GM12878 (cell line): ENCODE measurements around the gene FAM177B. TPM values are rescaled to one million over a fixed set of nuclear protein-coding genes. Genes with fewer than 3 reads are reported as not detected.

Experiments
- ATF7 ChIP-seq: fragments of 450-650 bp; IDR thresholded peaks from 2 replicates; pipeline ENCODE4 v1.6.1; 2016; ENCODE audit warnings: low read depth, mild to moderate bottlenecking
- BACH1 ChIP-seq: fragments of 450-650 bp; IDR thresholded peaks from 2 replicates; pipeline ENCODE4 v1.6.1; 2017; ENCODE audit warnings: mild to moderate bottlenecking, borderline replicate concordance
- BHLHE40 ChIP-seq, 2 experiments: fragments of 450-650 bp in 1 of 2; IDR thresholded peaks; 2 replicates each; pipeline ENCODE4 v1.6.1; 2011 to 2017; ENCODE audit warnings: low read depth in 2 of 2, borderline replicate concordance in 1 of 2, improper control_type of control experiment in 1 of 2, low read length in 1 of 2, mild to moderate bottlenecking in 1 of 2
- BMI1 ChIP-seq: fragments of 450-650 bp; IDR thresholded peaks from 2 replicates; pipeline ENCODE4 v1.6.1; 2016; ENCODE audit warnings: mild to moderate bottlenecking, moderate library complexity, borderline replicate concordance
- EED ChIP-seq: sonication (generic); IDR thresholded peaks from 2 replicates; pipeline ENCODE4 v1.6.1; 2016; ENCODE audit warnings: antibody characterized with exemption, low read depth
- FOXK2 ChIP-seq: fragments of 450-650 bp; IDR thresholded peaks from 2 replicates; pipeline ENCODE4 v1.6.1; 2017; ENCODE audit warnings: mild to moderate bottlenecking, moderate library complexity
- GABPA ChIP-seq: IDR thresholded peaks from 2 replicates; pipeline ENCODE4 v1.6.1; 2014; ENCODE audit warnings: antibody characterized with exemption, low read depth, mild to moderate bottlenecking, inconsistent platforms
- IRF4 ChIP-seq: IDR thresholded peaks from 2 replicates; pipeline ENCODE4 v1.6.1; 2011; ENCODE audit warnings: low read depth, low read length
- NBN ChIP-seq: fragments of 450-650 bp; IDR thresholded peaks from 2 replicates; pipeline ENCODE4 v1.6.1; 2016
- NFYB ChIP-seq: IDR thresholded peaks from 2 replicates; pipeline ENCODE4 v1.6.1; 2011; ENCODE audit warnings: low read depth, mild to moderate bottlenecking, low read length, improper control_type of control experiment, moderate library complexity; ENCODE audit not compliant: insufficient read depth
- NR2C1 ChIP-seq: fragments of 450-650 bp; IDR thresholded peaks from 2 replicates; pipeline ENCODE4 v1.6.1; 2017; ENCODE audit warnings: antibody characterized with exemption, mild to moderate bottlenecking, moderate library complexity
- NR2F1 ChIP-seq: fragments of 450-650 bp; conservative IDR thresholded peaks from 2 replicates; pipeline ENCODE4 v1.6.1; 2017; ENCODE audit warnings: mild to moderate bottlenecking
- POLR2AphosphoS5 ChIP-seq: IDR thresholded peaks from 2 replicates; pipeline ENCODE4 v1.6.1; 2011; ENCODE audit warnings: mild to moderate bottlenecking, low read length, inconsistent platforms
- RAD51 ChIP-seq: fragments of 450-650 bp; IDR thresholded peaks from 2 replicates; pipeline ENCODE4 v1.6.1; 2016; ENCODE audit warnings: moderate library complexity, mild to moderate bottlenecking, inconsistent platforms
- RELA ChIP-seq: fragments of 450-650 bp; IDR thresholded peaks from 2 replicates; pipeline ENCODE4 v1.8.0; 2014; ENCODE audit warnings: borderline replicate concordance; ENCODE audit not compliant: partially characterized antibody
- SIX5 ChIP-seq: IDR thresholded peaks from 2 replicates; pipeline ENCODE4 v1.6.1; 2011; ENCODE audit warnings: mild to moderate bottlenecking, low read depth, low read length, moderate library complexity; ENCODE audit not compliant: severe bottlenecking
- SMC3 ChIP-seq: IDR thresholded peaks from 2 replicates; pipeline ENCODE4 v1.6.1; 2011; ENCODE audit warnings: low read length, improper control_type of control experiment, borderline replicate concordance
- TBL1XR1 ChIP-seq: IDR thresholded peaks from 2 replicates; pipeline ENCODE4 v1.6.1; 2012; ENCODE audit warnings: low read depth, low read length, improper control_type of control experiment
- ZNF217 ChIP-seq: fragments of 450-650 bp; IDR thresholded peaks from 2 replicates; pipeline ENCODE4 v1.6.1; 2017; ENCODE audit warnings: antibody characterized with exemption, mild to moderate bottlenecking
- polyA plus RNA-seq, 11 experiments: library from polyadenylated mRNA; depleted of rRNA in 4 of 11; unstranded in 6 of 11; stranded (reverse) in 5 of 11; fragments of >200 nt; fragmentation: Nextera tagmentation in 4 of 11; fragmentation: Illumina TruSeq in 1 of 11; extraction: Ambion mirVana in 4 of 11; extraction: Trizol in 1 of 11; gene quantifications; 1 replicate in 1 of 11; 2 replicates in 10 of 11; pipeline versions ENCODE4 v1.2.1 to v1.2.3, GENCODE V29; 2011 to 2016; ENCODE audit warnings: inconsistent platforms in 2 of 11, missing spikeins in 2 of 11, low read depth in 1 of 11
- total RNA-seq, 4 experiments: library from RNA; depleted of rRNA in 3 of 4; stranded (reverse); fragments of >200 nt in 3 of 4; fragmentation: Illumina TruSeq in 1 of 4; extraction: Trizol in 1 of 4; gene quantifications; 2 replicates each; pipeline versions ENCODE4 v1.2.1 to v1.2.3, GENCODE V29; 2013 to 2021
- TF ChIP-seq, protein P1 (sequence below): fragments of 450-650 bp; IDR thresholded peaks from 2 replicates; pipeline ENCODE4 v1.6.1; 2017; ENCODE audit warnings: mild to moderate bottlenecking, moderate library complexity
- TF ChIP-seq, protein P2 (sequence below): IDR thresholded peaks from 2 replicates; pipeline ENCODE4 v1.6.1; 2011; ENCODE audit warnings: low read depth, mild to moderate bottlenecking, low read length, moderate library complexity, borderline replicate concordance; ENCODE audit errors: extremely low read depth
- TF ChIP-seq, protein P3 (sequence below): fragments of 450-650 bp; IDR thresholded peaks from 2 replicates; pipeline ENCODE4 v1.6.1; 2017; ENCODE audit warnings: mild to moderate bottlenecking, moderate library complexity

FAM177B gene
- total and polyA plus RNA-seq, 10 of the 15 experiments (the other 5 are each of a cell fraction or from before 2014, with no cell fraction given) = 0.06 TPM; not detected in 9

- TF ChIP-seq, protein P1, sequence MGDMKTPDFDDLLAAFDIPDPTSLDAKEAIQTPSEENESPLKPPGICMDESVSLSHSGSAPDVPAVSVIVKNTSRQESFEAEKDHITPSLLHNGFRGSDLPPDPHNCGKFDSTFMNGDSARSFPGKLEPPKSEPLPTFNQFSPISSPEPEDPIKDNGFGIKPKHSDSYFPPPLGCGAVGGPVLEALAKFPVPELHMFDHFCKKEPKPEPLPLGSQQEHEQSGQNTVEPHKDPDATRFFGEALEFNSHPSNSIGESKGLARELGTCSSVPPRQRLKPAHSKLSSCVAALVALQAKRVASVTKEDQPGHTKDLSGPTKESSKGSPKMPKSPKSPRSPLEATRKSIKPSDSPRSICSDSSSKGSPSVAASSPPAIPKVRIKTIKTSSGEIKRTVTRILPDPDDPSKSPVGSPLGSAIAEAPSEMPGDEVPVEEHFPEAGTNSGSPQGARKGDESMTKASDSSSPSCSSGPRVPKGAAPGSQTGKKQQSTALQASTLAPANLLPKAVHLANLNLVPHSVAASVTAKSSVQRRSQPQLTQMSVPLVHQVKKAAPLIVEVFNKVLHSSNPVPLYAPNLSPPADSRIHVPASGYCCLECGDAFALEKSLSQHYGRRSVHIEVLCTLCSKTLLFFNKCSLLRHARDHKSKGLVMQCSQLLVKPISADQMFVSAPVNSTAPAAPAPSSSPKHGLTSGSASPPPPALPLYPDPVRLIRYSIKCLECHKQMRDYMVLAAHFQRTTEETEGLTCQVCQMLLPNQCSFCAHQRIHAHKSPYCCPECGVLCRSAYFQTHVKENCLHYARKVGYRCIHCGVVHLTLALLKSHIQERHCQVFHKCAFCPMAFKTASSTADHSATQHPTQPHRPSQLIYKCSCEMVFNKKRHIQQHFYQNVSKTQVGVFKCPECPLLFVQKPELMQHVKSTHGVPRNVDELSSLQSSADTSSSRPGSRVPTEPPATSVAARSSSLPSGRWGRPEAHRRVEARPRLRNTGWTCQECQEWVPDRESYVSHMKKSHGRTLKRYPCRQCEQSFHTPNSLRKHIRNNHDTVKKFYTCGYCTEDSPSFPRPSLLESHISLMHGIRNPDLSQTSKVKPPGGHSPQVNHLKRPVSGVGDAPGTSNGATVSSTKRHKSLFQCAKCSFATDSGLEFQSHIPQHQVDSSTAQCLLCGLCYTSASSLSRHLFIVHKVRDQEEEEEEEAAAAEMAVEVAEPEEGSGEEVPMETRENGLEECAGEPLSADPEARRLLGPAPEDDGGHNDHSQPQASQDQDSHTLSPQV = peak; percentile 80
- TF ChIP-seq SMC3 = no peak
- 0 out of 2 replicates have a peak, but pooled peaks have one; percentile 19 for TF ChIP-seq NR2F1
- TF ChIP-seq SIX5 = peak; percentile 64
- peak; percentile 11; the same call in 1 of the 2 replicates for TF ChIP-seq IRF4
- TF ChIP-seq EED = no peak
- peak; percentile 71 for TF ChIP-seq RELA
- no peak for TF ChIP-seq ZNF217
- peak; percentile 69; the same call in 1 of the 2 replicates for TF ChIP-seq POLR2AphosphoS5
- TF ChIP-seq NR2C1 = peak; percentile 92
- no peak for TF ChIP-seq GABPA
- TF ChIP-seq RAD51 = peak; percentile 99
- TF ChIP-seq BHLHE40 (IDR thresholded peaks at IDR 0.05; ENCODE audit: borderline replicate concordance in 1 of 2, low read depth in 2 of 2, low read length in 1 of 2) = peak; percentile 85 to 98
- peak; percentile 61; the same call in 1 of the 2 replicates for TF ChIP-seq TBL1XR1
- TF ChIP-seq BMI1 = no peak
- peak; percentile 64 for TF ChIP-seq BACH1
- TF ChIP-seq NBN = peak; percentile 51
- TF ChIP-seq, protein P2, sequence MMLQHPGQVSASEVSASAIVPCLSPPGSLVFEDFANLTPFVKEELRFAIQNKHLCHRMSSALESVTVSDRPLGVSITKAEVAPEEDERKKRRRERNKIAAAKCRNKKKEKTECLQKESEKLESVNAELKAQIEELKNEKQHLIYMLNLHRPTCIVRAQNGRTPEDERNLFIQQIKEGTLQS = peak; percentile 80; the same call in 1 of the 2 replicates
- peak; percentile 43; the same call in 1 of the 2 replicates for TF ChIP-seq ATF7
- TF ChIP-seq NFYB = no peak
- TF ChIP-seq, protein P3, sequence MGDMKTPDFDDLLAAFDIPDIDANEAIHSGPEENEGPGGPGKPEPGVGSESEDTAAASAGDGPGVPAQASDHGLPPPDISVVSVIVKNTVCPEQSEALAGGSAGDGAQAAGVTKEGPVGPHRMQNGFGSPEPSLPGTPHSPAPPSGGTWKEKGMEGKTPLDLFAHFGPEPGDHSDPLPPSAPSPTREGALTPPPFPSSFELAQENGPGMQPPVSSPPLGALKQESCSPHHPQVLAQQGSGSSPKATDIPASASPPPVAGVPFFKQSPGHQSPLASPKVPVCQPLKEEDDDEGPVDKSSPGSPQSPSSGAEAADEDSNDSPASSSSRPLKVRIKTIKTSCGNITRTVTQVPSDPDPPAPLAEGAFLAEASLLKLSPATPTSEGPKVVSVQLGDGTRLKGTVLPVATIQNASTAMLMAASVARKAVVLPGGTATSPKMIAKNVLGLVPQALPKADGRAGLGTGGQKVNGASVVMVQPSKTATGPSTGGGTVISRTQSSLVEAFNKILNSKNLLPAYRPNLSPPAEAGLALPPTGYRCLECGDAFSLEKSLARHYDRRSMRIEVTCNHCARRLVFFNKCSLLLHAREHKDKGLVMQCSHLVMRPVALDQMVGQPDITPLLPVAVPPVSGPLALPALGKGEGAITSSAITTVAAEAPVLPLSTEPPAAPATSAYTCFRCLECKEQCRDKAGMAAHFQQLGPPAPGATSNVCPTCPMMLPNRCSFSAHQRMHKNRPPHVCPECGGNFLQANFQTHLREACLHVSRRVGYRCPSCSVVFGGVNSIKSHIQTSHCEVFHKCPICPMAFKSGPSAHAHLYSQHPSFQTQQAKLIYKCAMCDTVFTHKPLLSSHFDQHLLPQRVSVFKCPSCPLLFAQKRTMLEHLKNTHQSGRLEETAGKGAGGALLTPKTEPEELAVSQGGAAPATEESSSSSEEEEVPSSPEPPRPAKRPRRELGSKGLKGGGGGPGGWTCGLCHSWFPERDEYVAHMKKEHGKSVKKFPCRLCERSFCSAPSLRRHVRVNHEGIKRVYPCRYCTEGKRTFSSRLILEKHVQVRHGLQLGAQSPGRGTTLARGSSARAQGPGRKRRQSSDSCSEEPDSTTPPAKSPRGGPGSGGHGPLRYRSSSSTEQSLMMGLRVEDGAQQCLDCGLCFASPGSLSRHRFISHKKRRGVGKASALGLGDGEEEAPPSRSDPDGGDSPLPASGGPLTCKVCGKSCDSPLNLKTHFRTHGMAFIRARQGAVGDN = no peak
- TF ChIP-seq FOXK2 = peak; percentile 10; the same call in 1 of the 2 replicates
These were observed 24.5 kb upstream of the FAM177B start, which contains the start of the genes AIDA and BROX (continued) for GRCh38 chr1:222712253-222713090.
